GM19397 (cell line): ENCODE measurements around the gene DOK3.

ENCODE experiments used
- ATAC-seq: cut with Tn5 transposase; IDR thresholded peaks from one replicate; pipeline ENCODE4 v1.9.1; 2021; ENCODE audit warnings: mild to moderate bottlenecking, moderate library complexity; ENCODE audit not compliant: unreplicated experiment

Gene DOK3

DNA sequence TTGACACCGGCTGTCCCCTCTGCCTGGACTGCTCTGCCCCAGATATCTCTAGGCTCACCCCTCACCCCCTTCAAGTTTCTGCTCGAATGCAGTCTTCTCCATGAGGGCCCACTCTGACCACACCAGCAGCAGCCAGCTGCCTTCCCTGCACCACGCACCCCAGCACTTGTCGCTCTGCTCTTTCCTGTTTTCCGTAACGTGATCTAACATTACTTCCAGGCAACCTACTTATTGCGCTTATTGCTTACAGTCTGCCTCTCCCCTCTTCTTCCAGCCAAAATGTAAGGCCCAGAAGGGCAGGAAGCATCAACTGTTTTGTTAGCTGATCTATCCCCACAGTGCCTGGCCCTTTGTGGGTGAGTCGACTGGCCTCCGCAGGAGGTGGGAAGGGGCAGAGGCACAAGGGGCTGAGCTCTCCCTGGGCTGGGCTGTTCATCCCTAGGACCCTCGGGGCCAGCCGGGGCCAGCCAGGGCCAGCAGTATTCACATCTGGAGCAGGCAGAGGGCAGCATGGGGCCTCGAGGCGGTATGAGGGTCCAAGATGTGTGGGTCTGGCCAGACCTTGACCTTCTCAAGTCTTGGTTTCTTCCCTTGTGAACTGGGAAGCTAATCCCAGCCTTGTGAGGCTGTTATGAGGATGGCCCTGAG lies 24.6 kb downstream of the DOK3 start:
- ATAC-seq = no peak

GRCh38 chr5:177483994-177484901 lies 25.4 kb downstream of the DOK3 start:
- ATAC-seq = no peak

GRCh38 chr5:177483042-177483441 lies 26.6 kb downstream of the DOK3 start:
- no peak for ATAC-seq

DNA sequence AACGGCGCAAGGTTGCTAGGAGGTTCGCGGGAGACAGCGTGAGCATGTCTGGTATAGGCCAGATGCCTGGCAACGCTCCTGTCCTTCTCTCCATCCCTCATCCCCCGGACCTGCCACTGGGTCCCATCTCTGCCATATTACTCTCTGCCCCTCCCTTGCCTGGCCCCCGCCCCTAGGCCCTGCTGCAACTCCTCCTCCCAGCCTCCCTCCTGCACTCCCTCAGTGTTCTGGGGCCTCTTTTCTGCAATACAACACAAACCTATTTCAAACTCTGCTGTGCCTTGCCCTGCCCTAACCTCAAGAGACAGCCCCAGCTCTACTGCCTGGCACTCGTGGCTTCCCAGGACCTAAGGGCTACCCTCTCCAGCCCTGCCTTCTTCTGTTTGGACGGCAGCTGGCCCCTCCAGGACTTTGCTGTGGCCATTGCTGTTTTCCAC lies 27.2 kb downstream of the DOK3 start:
- ATAC-seq = no peak

- ATAC-seq = no peak
Measured at GRCh38 chr5:177479774-177480173, 29.9 kb downstream of the DOK3 start.

DNA sequence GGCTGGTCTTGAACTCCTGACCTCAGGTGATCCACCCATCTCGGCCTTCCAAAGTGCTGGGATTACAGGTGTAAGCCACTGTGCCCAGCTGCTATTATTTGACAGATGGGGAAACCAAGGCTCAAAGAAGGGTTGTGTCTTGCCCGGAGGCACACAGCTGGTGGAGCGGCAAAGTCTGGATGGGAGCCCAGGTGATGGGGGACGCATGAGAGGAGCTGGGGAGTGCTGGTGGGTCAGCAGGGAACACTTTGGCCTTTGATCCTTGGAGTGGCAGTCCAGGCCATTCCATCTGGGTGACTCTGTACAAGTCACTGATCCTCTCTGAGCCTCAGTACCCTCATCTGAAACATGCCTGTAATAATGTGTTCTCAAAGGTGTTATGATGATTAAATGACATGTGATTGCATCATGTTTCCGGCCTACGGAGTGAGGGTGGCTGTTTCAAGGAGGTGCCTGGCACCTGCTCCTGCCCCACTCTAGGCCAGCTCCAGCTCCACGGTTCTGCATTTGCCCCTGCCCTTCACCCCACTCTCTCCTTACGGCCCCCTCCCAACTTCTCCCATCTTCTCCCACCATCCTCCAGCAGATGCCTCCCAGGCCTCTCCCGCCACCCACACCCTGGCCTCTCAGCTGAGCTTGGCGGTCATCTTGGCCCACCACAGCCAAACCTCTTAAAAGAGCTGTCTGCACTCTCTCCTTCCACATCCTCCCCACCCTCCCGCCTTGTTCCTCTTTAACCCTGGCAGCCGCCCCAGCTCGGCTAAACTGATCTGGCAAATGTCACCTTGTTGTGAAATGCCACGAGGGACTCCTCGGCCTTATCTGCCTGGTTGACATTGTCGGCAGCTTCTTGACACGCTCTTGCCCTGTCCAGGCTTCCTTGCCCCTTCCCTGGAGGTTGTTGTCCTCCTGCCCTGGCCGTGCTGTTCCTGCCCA lies 30.6 kb downstream of the DOK3 start:
- ATAC-seq = no peak

DNA sequence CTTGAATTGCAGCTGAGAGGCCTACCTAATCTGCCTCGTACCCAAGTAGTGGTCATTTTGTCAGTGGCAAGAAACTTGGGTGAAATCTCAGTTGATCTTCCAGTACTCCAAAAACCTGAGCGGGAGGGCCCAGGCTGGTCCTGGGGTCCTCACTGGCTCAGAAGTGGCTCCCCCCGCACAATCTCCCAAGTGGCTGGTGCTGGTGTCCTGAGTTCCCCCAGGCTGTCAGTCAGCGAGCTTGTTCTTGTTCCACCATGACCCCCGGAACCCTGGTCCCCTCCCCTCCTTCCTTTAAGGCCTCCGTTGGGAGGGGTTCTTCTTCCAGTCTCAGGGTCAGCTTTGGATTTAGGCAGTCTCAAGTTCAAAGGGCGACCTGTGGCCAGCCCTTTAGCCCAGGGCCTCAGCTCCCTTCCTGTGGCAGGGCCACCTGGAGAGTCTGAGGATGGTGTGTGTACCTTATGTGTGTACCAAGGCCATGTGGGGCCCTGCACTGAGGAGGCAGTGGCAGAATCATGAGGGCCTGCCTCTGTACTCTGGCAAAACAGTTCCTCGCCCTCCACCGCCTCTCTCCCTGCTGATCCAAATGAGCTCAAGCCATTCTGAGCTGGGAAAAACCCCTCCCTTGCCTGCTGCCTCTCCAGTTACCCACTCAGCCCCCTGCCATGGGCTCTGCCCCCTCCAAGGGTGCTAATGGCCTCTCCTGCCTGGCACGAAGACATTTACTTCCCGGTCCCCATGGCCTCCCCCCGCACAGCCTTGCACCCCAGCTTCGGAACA lies 31.7 kb downstream of the DOK3 start:
- no peak for ATAC-seq

DNA sequence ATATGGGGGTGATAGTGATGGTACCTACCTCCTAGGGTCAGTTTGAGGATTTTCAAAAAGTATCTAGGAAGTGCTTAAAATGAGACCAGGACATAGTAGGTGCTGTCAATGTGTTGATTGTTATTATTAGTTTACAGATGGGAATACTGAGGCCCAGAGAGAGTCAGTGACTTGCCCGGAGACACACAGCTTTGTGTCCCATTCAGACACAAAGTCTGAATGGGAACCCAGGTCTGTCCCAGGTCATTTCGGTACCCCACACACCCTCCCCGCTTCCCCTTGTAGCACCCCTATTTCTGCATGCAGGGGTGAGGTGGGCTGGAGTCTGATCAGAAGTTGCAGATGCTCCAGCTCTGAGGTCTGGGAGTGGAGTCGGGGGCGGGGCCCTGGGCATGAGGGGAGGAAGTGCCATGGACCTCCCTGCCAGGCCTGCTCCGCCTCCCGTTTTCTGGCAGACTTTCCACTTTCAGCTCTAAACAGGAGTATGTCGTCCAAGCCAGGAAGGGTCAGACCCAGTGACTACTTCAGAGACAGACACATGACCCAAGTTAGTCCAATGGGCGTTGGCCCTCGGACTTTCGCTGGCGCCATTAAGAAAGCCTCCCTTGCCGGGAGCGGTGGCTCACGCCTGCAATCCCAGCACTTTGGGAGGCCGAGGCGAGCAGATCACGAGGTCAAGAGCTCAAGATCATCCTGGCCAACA lies 32.9 kb downstream of the DOK3 start:
- ATAC-seq = no peak

DNA sequence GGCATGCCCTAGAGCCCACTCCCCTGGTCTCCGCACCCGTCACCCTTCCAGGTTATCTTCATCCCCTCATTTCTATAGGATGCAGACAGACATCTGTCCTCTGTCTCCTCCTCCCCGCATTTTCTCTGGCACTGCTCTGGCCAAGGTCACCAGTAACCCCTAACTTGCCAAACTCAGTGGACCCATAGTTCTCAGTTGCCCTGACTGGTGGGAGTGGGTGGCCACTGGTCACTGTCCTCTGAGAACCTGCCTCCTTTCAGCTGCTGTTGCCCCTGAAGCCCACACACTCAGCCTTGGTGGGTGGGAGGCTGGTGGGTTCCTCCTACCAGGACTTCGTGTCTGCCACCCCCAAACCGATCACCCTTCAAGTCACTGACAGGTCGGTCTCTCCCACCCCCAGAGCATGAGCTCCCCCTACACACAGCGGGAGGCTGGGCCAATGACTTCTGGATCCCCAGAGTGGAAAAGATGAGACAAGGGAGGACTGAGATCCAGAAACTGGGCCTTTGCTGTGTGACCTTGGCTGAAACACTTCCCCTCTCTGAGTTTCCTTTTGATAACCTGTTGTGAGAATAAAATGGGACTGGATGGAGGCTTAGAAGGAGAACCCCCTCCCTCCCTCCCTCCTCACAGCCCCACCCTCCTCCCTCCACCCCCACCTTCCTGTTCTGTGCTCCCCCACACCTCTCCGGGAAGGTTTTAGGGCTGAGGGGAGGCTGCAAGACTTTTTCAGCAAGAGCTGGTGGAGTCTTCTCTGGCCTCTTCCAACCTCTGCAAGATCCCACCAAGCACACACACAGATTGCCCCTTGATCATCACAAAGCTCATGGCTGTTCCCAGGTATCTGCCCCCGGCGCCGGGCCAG lies 33.8 kb downstream of the DOK3 start:
- ATAC-seq = no peak

DNA sequence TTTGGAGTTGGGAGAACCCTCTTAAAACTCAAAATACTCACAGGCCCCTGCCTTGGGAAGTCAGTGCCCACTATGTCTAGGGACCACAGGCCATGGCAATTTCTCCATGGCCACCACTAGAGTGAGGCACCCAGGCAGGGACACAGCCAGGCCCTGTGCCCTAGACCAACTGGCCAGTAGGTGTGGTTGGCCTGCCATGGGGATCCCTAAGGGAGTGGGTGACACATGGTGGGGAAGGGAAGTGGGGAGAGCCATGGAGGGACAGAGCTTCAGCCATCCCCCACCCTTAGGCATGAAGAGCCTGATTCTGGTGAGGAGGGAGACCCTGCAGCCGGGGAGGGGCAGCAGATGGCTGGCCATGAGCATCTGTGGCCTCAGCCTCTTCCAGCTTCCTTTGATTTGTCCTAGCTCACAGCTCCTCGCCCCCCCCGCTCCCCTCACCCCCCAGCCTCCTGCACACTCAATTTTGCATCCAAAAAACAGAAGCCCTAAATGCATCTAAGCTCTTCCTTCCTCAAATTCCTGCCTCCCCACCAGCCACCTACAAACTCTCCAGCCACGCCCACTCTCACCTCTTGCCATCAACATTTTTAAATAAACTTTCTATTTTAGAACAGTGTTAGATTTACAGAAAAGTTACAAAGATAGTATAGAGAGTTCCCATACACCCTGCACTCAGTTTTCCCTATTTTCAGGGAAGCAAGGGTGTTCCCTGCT lies 34.6 kb downstream of the DOK3 start:
- no peak for ATAC-seq

- no peak for ATAC-seq
Measured at GRCh38 chr5:177474002-177474476, 35.6 kb downstream of the DOK3 start.

- peak; percentile 45 for ATAC-seq
Measured at GRCh38 chr5:177473443-177474001, 36.1 kb downstream of the DOK3 start, which contains the start of gene DBN1. Gene DBN1, minus strand, starts transcription at chr5:177473634. Its CDS starts 113 bp downstream, at chr5:177473521.

- ATAC-seq = peak; percentile 41
Measured at GRCh38 chr5:177472460-177473442, 36.9 kb downstream of the DOK3 start.

GRCh38 chr5:177471610-177472356 lies 37.8 kb downstream of the DOK3 start:
- no peak for ATAC-seq

GRCh38 chr5:177470759-177471536 lies 38.7 kb downstream of the DOK3 start:
- ATAC-seq = no peak
